IMR-90 (cell line): ENCODE results near the gene SH3BGRL3. TPM values are rescaled to one million over a fixed set of nuclear protein-coding genes. Genes with fewer than 3 reads are reported as not detected.

Experiments used
- ATAC-seq: fragments of 200-7000 bp; cut with Tn5 transposase; 2 replicates; pipeline ENCODE4 v1.9.1; 2020; ENCODE audit warnings: low read depth, mild to moderate bottlenecking, moderate library complexity
- BruUV-seq: library from RNA; stranded (reverse); fragments of 400-500 nt; replicated peaks from 2 replicates; lab custom pipeline; 2021; lab: Mats Ljungman, UMichigan
- CTCF ChIA-PET: fragments of 300-600 bp; formaldehyde crosslinking; extraction: SDS; loops from one replicate; lab custom pipeline; 2021; ENCODE audit warnings: antibody characterized with exemption; lab: Yijun Ruan, JAX
- POLR2A ChIA-PET: fragments of 300-600 bp; sonication (Branson Sonifier 250); formaldehyde crosslinking; loops from one replicate; lab custom pipeline; 2022; ENCODE audit warnings: antibody characterized with exemption; ENCODE audit not compliant: unreplicated experiment; lab: Charles Lee
- DNase-seq: peaks from one replicate; pipeline ENCODE4 v3.0.0; 2013
- H2AFZ ChIP-seq: replicated peaks from 2 replicates; pipeline ENCODE3; 2013; ENCODE audit warnings: low read length, mild to moderate bottlenecking; ENCODE audit not compliant: poor library complexity
- H2AK5ac ChIP-seq: 2 replicates; pipeline ENCODE4 v1.6.1; 2013; ENCODE audit warnings: low read depth, low read length, inconsistent platforms
- H2AK9ac ChIP-seq: replicated peaks from 2 replicates; pipeline ENCODE3; 2013; ENCODE audit warnings: mild to moderate bottlenecking, low read depth, low read length, moderate library complexity; ENCODE audit not compliant: poor library complexity
- H2BK120ac ChIP-seq: 2 replicates; pipeline ENCODE4 v1.6.1; 2013; ENCODE audit warnings: low read depth, low read length, inconsistent platforms
- H2BK15ac ChIP-seq: 3 replicates; pipeline ENCODE4 v1.6.1; 2013; ENCODE audit warnings: low read depth, low read length, inconsistent platforms
- H2BK20ac ChIP-seq: 2 replicates; pipeline ENCODE4 v1.6.1; 2013; ENCODE audit warnings: low read depth, mild to moderate bottlenecking, inconsistent platforms, low read length, moderate library complexity
- H2BK5ac ChIP-seq: 2 replicates; pipeline ENCODE4 v1.6.1; 2013; ENCODE audit warnings: mild to moderate bottlenecking, low read depth, low read length, inconsistent platforms; ENCODE audit not compliant: poor library complexity, severe bottlenecking
- H3K14ac ChIP-seq: replicated peaks from 2 replicates; pipeline ENCODE4 v1.6.1; 2013; ENCODE audit warnings: low read depth, low read length, inconsistent platforms
- H3K18ac ChIP-seq: 2 replicates; pipeline ENCODE4 v1.6.1; 2013; ENCODE audit warnings: low read depth, low read length, control low read depth
- H3K23ac ChIP-seq: 2 replicates; pipeline ENCODE4 v1.6.1; 2013; ENCODE audit warnings: low read depth, low read length, inconsistent platforms
- H3K27ac ChIP-seq: 2 replicates; pipeline ENCODE4 v1.5.1; 2013; ENCODE audit warnings: mild to moderate bottlenecking, control low read depth, low read length; ENCODE audit not compliant: insufficient read depth
- H3K27me3 ChIP-seq: 2 replicates; pipeline ENCODE4 v1.6.1; 2013; ENCODE audit warnings: low read length; ENCODE audit not compliant: control insufficient read depth, insufficient read depth
- H3K36me3 ChIP-seq: 2 replicates; pipeline ENCODE4 v1.6.1; 2013; ENCODE audit warnings: low read length, mixed read lengths; ENCODE audit not compliant: control insufficient read depth, insufficient read depth
- H3K4ac ChIP-seq: 2 replicates; pipeline ENCODE4 v1.6.1; 2013; ENCODE audit warnings: low read depth, low read length, inconsistent platforms
- H3K4me1 ChIP-seq: 2 replicates; pipeline ENCODE4 v1.6.1; 2013; ENCODE audit warnings: low read length, mixed read lengths; ENCODE audit not compliant: control insufficient read depth, insufficient read depth
- H3K4me2 ChIP-seq: 2 replicates; pipeline ENCODE4 v1.6.1; 2013; ENCODE audit warnings: low read depth, mild to moderate bottlenecking, control low read depth, low read length, moderate library complexity
- H3K4me3 ChIP-seq: 2 replicates; pipeline ENCODE4 v1.5.1; 2013; ENCODE audit warnings: low read depth, mild to moderate bottlenecking, control low read depth, low read length, moderate library complexity; ENCODE audit not compliant: insufficient read depth
- H3K56ac ChIP-seq: 2 replicates; pipeline ENCODE4 v1.6.1; 2013; ENCODE audit warnings: low read length, inconsistent platforms; ENCODE audit not compliant: insufficient read depth; ENCODE audit errors: extremely low read depth
- H3K79me1 ChIP-seq, 2 experiments: 2 replicates each; pipeline ENCODE4 v1.6.1; 2013; ENCODE audit warnings: low read length in 2 of 2, inconsistent platforms in 1 of 2, low read depth in 1 of 2
- H3K9ac ChIP-seq: 2 replicates; pipeline ENCODE4 v1.6.1; 2013; ENCODE audit warnings: low read depth, low read length, control low read depth
- H3K9me1 ChIP-seq: 2 replicates; pipeline ENCODE4 v1.6.1; 2013; ENCODE audit warnings: low read length, inconsistent platforms; ENCODE audit not compliant: insufficient read depth
- H3K9me3 ChIP-seq: 2 replicates; pipeline ENCODE4 v1.6.1; 2013; ENCODE audit warnings: low read length; ENCODE audit not compliant: control insufficient read depth, insufficient read depth
- H4K20me1 ChIP-seq: 2 replicates; pipeline ENCODE4 v1.6.1; 2013; ENCODE audit warnings: low read length, inconsistent platforms; ENCODE audit not compliant: insufficient read depth
- H4K5ac ChIP-seq: 2 replicates; pipeline ENCODE4 v1.6.1; 2013; ENCODE audit warnings: mild to moderate bottlenecking, low read depth, low read length, control low read depth
- H4K8ac ChIP-seq, 2 experiments: 2 replicates each; pipeline ENCODE4 v1.6.1; 2013; ENCODE audit warnings: low read depth in 2 of 2, low read length in 2 of 2, control low read depth in 1 of 2, inconsistent platforms in 1 of 2
- H4K91ac ChIP-seq: 2 replicates; pipeline ENCODE4 v1.6.1; 2013; ENCODE audit warnings: low read depth, low read length, inconsistent platforms; ENCODE audit not compliant: insufficient read depth
- BHLHE40 ChIP-seq: fragments of 150-350 bp; IDR thresholded peaks from 2 replicates; pipeline ENCODE4 v1.6.1; 2016; ENCODE audit warnings: mild to moderate bottlenecking, low read depth, low read length
- CEBPB ChIP-seq: IDR thresholded peaks from 2 replicates; pipeline ENCODE4 v1.6.1; 2012; ENCODE audit warnings: low read depth, low read length, improper control_type of control experiment
- CHD1 ChIP-seq: IDR thresholded peaks from 2 replicates; pipeline ENCODE4 v1.6.1; 2012; ENCODE audit warnings: low read depth, low read length, improper control_type of control experiment
- MAZ ChIP-seq: IDR thresholded peaks from 2 replicates; pipeline ENCODE4 v1.6.1; 2012; ENCODE audit warnings: low read depth, mild to moderate bottlenecking, low read length, improper control_type of control experiment, moderate library complexity, borderline replicate concordance
- MXI1 ChIP-seq: IDR thresholded peaks from 2 replicates; pipeline ENCODE4 v1.6.1; 2012; ENCODE audit warnings: low read depth, mild to moderate bottlenecking, low read length, moderate library complexity, borderline replicate concordance
- NFE2L2 ChIP-seq: fragments of 150-350 bp; IDR thresholded peaks from 2 replicates; pipeline ENCODE4 v1.6.1; 2016; ENCODE audit warnings: low read depth, mild to moderate bottlenecking, low read length
- RAD21 ChIP-seq: IDR thresholded peaks from 2 replicates; pipeline ENCODE4 v1.6.1; 2012; ENCODE audit warnings: low read length, improper control_type of control experiment
- RFX5 ChIP-seq: IDR thresholded peaks from 2 replicates; pipeline ENCODE4 v1.8.0; 2012; ENCODE audit warnings: low read depth, mild to moderate bottlenecking, low read length, moderate library complexity
- SMC3 ChIP-seq: fragments of 150-350 bp; IDR thresholded peaks from 2 replicates; pipeline ENCODE4 v1.6.1; 2016; ENCODE audit warnings: low read depth, mild to moderate bottlenecking, antibody characterized with exemption, low read length, moderate library complexity
- USF2 ChIP-seq: fragments of 150-350 bp; IDR thresholded peaks from 2 replicates; pipeline ENCODE4 v1.6.1; 2017; ENCODE audit warnings: mild to moderate bottlenecking, antibody characterized with exemption, low read length, low read depth
- WGBS, 2 experiments: methylation state at CpG; one replicate each; pipeline versions ENCODE4 v1.1.5 to v1.1.7; 2013; ENCODE audit warnings: missing lambda C conversion rate in 2 of 2; ENCODE audit not compliant: insufficient read length in 1 of 2; ENCODE audit errors: extremely low coverage in 2 of 2; 5-methylcytosine and 5-hydroxymethylcytosine counted together
- dilution Hi-C: fragments of 300-500 bp; cut with HindIII; formaldehyde crosslinking; loops from one replicate; pipeline ENCODE4 v1.14.3; 2018; ENCODE audit warnings: low sequenced_read_pairs; ENCODE audit not compliant: unreplicated experiment
- in situ Hi-C: fragments of 300-500 bp; cut with MboI; formaldehyde crosslinking; loops from 3 replicates; pipeline ENCODE4 v1.14.3; 2019; ENCODE audit warnings: low sequenced_read_pairs, inconsistent platforms, mixed read lengths
- intact Hi-C: fragments of 100-400 bp; cut with micrococcal nuclease; formaldehyde crosslinking; loops from 2 replicates; pipeline ENCODE4 v1.10.0; 2022
- polyA plus RNA-seq, 3 experiments: library from polyadenylated mRNA; depleted of rRNA; stranded (reverse); fragments of >200 nt; gene quantifications; 2 replicates each; pipeline ENCODE4 v1.2.3, GENCODE V29; 2012; ENCODE audit warnings: low replicate concordance in 1 of 3
- total RNA-seq: library from RNA; depleted of rRNA; stranded (reverse); fragments of >200 nt; gene quantifications from 2 replicates; pipeline ENCODE4 v1.2.3, GENCODE V29; 2012
- TF ChIP-seq, protein P1 (sequence below): conservative IDR thresholded peaks from 2 replicates; pipeline ENCODE4 v1.5.1; 2012; ENCODE audit warnings: mild to moderate bottlenecking, low read depth, low read length, improper control_type of control experiment

SH3BGRL3 gene
- total and polyA plus RNA-seq, 2 of the 4 experiments (the other 2 are of a cell fraction): 35.0 to 483 TPM

DNA sequence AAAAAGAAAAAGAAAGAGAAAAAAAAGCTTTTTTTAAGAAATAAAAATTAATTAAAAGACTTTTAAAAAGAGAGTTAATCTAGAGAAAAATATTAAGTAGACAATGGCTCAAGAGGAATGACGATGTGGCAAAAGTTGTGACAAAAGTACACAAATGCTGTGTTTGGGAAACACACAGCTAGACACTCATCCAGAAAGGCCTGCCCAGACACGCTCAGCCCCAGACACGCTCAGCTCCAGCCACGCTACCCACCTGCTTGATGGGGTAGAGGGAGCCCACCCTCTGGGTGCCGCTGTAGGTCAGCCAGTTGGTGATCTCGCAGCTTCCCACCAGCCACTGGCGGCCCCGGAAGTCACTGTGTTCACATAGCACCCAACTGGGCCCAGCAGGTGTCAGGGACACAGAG lies 48.1 kb downstream of the SH3BGRL3 start:
- no peaks in the 10 kb centered on the region for H3K9me3 ChIP-seq
- no TSS peak for BruUV-seq

More for the DNA sequence above, 48.1 kb downstream of the SH3BGRL3 start:
- Histone ChIP-seq H4K91ac (no peak overlapping the region), H2BK5ac (no peak overlapping the region), H3K9ac (no peak overlapping the region), H3K18ac (no peak overlapping the region), H2AFZ (no peak overlapping the region), H3K23ac (no peak overlapping the region), H3K36me3 (no peaks in the 10 kb centered on the region), H2BK120ac (no peak overlapping the region), H3K79me1 (no peaks in the 10 kb centered on the region), H3K27me3 (peaks cover 18% of the 10 kb centered on the region), H3K14ac (no peak overlapping the region), H4K20me1 (no peaks in the 10 kb centered on the region), H2AK5ac (no peak overlapping the region), H3K4ac (no peak overlapping the region), H3K4me1 (no peaks in the 10 kb centered on the region), H2BK20ac (no peak overlapping the region), H3K4me3 (no peak overlapping the region), H2AK9ac (no peak overlapping the region), H3K56ac (no peak overlapping the region), H4K8ac (no peak overlapping the region), H3K27ac (no peak overlapping the region), H3K4me2 (no peak overlapping the region), H2BK15ac (no peak overlapping the region), H4K5ac (no peak overlapping the region), H3K9me1 (no peaks in the 10 kb centered on the region)
- dilution Hi-C loops: no loop called here
- in situ Hi-C loops: no loop called here
- TF ChIP-seq SMC3 (no peak), CEBPB (no peak), RFX5 (no peak), USF2 (no peak), NFE2L2 (no peak), CHD1 (no peak), BHLHE40 (no peak), RAD21 (no peak), MXI1 (no peak), MAZ (no peak)
- TF ChIP-seq, protein P1, sequence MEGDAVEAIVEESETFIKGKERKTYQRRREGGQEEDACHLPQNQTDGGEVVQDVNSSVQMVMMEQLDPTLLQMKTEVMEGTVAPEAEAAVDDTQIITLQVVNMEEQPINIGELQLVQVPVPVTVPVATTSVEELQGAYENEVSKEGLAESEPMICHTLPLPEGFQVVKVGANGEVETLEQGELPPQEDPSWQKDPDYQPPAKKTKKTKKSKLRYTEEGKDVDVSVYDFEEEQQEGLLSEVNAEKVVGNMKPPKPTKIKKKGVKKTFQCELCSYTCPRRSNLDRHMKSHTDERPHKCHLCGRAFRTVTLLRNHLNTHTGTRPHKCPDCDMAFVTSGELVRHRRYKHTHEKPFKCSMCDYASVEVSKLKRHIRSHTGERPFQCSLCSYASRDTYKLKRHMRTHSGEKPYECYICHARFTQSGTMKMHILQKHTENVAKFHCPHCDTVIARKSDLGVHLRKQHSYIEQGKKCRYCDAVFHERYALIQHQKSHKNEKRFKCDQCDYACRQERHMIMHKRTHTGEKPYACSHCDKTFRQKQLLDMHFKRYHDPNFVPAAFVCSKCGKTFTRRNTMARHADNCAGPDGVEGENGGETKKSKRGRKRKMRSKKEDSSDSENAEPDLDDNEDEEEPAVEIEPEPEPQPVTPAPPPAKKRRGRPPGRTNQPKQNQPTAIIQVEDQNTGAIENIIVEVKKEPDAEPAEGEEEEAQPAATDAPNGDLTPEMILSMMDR: no peak
- ChIA-PET CTCF (no interaction called here), POLR2A (no interaction called here)
- ATAC-seq (no peak), DNase-seq (no peak)
- intact Hi-C loops: no loop called here
- 80% methylated on average over 1 of the region's 8 CpGs; no CpG with 5 or more reads in 1 of the 2 experiments for WGBS, 2 experiments
